Measurements from ENCODE around the gene USP51.
A peak's percentile ranks its signal among the peaks of the same experiment; 100 is the strongest.
"Not testable (repeated sequence)": the region's sequence is repeated elsewhere in the genome, so short reads cannot be mapped to it uniquely, and the experiment has no call there.

The USP51 gene

GRCh38 chrX:55479956-55480355 lies 9.7 kb downstream of the USP51 start:
- DNase-seq; intact Hi-C loops (cut with DNase I): not testable (repeated sequence)

- intact Hi-C loops (cut with DNase I); DNase-seq: not testable (repeated sequence)
These were observed 23.9 kb downstream of the USP51 start for GRCh38 chrX:55465791-55466190.

- intact Hi-C loops (cut with DNase I); DNase-seq: not testable (repeated sequence)
These were observed 24.5 kb downstream of the USP51 start for GRCh38 chrX:55465108-55465507.

GRCh38 chrX:55464050-55464449 lies 25.6 kb downstream of the USP51 start:
- DNase-seq; intact Hi-C loops (cut with DNase I): not testable (repeated sequence)

GRCh38 chrX:55459926-55460325 lies 29.7 kb downstream of the USP51 start:
- DNase-seq; intact Hi-C loops (cut with DNase I): not testable (repeated sequence)

- intact Hi-C loops (cut with DNase I) = not testable (repeated sequence)
These were observed 30.2 kb downstream of the USP51 start for GRCh38 chrX:55459426-55459825.

GRCh38 chrX:55455708-55456107 lies 33.9 kb downstream of the USP51 start:
- intact Hi-C loops (cut with DNase I) = not testable (repeated sequence)

More at GRCh38 chrX:55459426-55459825, 30.2 kb downstream of the USP51 start:
- not testable (repeated sequence) for DNase-seq

GRCh38 chrX:55452833-55453124 lies 36.9 kb downstream of the USP51 start:
- no peak for DNase-seq
- intact Hi-C loops (cut with DNase I) = no loop called here

More at GRCh38 chrX:55455708-55456107, 33.9 kb downstream of the USP51 start:
- not testable (repeated sequence) for DNase-seq

GRCh38 chrX:55451990-55452832 lies 37.4 kb downstream of the USP51 start, which contains the start of gene MAGEH1:
Gene MAGEH1, plus strand, starts transcription at chrX:55452127. Its CDS starts 248 bp downstream, at chrX:55452375.
- peak; percentile 78 to 98 (median 86) for DNase-seq
- intact Hi-C loops (cut with DNase I) = no loop called here

- intact Hi-C loops (cut with DNase I) = no loop called here
- DNase-seq = no peak
These were observed 38.0 kb downstream of the USP51 start for GRCh38 chrX:55451626-55451989.

GRCh38 chrX:55451141-55451540 lies 38.5 kb downstream of the USP51 start:
- intact Hi-C loops (cut with DNase I) = no loop called here
- DNase-seq = no peak

- intact Hi-C loops (cut with DNase I) = no loop called here
- no peak for DNase-seq
These were observed 39.4 kb downstream of the USP51 start for GRCh38 chrX:55450259-55450658.

- peak in 2 of 10 donors; percentile 47 to 50 for DNase-seq
- intact Hi-C loops (cut with DNase I) = not testable (repeated sequence)
These were observed 46.2 kb downstream of the USP51 start for GRCh38 chrX:55443468-55443867.
